Measurements from ENCODE around the gene MBP.
A peak's percentile ranks its signal among the peaks of the same experiment; 100 is the strongest.

MBP gene

DNA sequence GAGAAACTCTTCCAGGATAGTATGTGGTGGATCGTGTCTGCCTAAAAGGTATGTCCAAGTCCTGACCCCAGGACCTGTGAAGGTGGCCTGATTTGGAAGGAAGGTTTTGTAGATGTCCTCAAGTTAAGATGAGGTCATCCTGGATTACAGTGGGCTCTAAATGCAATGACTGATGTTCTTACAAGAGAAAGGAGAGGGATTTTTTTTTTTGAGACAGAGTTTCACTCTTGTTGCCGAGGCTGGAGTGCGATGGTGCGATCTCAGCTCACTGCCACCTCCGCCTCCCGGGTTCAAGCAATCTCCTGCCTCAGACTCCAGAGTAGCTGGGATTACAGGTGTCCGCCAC is 19.9 kb downstream of the MBP start:
- DNase-seq = no peak

DNA sequence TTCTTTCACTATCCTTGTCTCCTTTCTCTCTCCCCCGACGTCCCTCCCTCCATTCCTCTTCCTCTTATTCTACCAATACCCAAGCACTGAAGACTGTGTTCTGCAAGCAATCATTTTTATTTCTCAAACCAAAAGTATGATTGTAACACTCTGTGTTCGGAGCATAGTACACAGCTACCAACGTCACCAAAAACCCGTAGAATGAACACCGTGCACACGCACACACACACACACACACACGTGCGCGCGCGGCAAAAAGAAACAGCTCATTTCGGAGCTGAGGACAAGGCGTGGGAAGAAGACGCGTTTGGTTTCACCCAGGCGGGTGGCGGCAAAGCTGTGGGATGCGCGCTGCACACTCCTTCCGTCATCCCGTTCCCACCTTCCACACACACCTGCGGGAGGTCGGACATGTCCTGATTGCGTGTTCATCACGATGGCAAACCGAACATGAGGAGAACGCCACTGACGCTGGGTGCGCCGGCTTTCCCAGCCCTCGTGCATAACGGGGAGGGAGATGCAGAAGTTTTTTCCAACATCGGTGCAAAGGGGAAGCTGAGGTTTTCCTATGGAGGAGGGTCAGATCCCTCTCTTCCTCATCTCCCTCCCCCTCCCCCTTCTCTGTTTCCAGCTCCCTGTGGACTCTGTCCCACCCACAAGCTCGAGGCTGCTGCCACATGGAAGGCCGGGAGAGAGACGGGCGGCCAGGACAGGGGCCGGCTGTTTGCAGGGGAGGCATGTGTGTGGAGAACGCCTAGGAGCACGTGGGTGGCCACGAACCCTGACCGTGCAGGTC is 20.4 kb downstream of the MBP start:
- no peak for DNase-seq

DNA sequence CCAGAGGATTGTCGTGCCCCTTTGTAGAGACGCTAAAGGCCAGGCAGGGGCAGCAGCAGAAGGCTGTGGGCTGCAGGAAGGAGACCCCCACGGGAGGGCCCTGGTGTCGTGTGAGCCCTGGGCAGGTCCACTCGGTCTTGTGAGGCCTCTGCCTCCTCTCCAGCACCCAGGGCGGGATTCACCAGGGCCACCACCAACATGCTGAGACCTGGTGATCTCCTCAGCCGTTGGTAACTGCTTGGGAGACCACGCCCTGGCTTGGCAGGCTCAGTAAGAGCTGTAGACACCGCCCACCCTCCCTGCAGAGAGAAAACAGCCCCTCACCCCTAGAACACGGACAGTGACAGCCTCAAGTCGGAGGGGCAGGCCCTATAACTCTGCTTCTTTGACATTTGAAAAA is 21.1 kb downstream of the MBP start:
- no peak for DNase-seq

DNA sequence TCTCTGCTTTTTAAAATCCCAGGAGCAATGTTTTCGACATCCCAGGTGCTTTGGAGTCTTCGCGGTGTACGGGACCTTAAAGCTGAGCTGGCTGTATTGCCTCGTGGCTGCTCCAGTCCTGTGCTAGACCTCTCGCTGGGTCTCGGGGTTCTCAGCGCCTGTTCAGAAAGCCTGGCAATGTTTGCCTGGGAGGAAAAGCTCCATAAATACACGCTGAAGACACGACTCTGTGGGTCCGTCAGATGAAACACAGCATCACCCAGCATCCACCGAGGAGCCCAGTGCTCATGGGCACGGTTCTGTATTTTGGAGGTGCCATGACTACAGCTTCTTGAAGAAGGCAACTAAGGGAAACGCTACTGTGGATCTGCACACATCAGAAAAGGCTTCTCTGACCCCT is 21.6 kb downstream of the MBP start:
- no peak for DNase-seq

DNA sequence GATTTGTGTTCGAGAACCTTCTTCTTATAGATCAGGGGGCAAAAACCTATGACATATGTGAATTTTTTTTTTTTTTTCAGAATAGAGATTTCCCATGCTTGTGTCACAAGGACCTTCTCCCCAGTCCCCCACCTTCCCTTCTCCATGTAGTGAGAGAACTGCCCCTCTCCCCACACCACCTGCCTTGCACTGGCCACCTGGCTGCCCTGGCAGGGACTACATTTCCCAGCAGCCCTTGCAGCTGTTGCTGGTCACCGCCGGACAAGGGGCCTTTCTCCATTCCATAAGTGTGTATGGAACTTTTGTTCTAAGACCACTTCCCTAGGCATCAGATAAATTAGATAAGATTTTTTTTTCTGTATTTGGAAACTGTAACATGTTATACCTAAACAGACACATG is 22.2 kb downstream of the MBP start:
- DNase-seq = no peak

DNA sequence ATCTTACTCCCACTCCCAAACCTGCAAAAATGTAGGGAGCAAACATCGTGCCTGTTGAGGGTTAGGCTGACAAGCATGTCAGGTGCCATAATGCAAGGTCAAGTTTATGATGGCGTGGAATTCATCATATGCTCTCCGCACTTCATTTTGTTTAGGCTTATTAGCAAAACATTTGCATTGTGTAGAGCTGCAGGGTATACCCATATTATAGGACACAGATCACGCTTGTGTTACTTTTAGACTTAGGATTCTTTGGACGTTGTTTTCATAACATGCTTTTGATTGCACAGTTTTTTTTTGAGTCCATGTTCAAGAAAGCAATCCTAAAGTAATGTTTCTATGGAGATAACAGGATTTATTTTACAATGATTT is 22.9 kb downstream of the MBP start:
- no peak for DNase-seq

DNA sequence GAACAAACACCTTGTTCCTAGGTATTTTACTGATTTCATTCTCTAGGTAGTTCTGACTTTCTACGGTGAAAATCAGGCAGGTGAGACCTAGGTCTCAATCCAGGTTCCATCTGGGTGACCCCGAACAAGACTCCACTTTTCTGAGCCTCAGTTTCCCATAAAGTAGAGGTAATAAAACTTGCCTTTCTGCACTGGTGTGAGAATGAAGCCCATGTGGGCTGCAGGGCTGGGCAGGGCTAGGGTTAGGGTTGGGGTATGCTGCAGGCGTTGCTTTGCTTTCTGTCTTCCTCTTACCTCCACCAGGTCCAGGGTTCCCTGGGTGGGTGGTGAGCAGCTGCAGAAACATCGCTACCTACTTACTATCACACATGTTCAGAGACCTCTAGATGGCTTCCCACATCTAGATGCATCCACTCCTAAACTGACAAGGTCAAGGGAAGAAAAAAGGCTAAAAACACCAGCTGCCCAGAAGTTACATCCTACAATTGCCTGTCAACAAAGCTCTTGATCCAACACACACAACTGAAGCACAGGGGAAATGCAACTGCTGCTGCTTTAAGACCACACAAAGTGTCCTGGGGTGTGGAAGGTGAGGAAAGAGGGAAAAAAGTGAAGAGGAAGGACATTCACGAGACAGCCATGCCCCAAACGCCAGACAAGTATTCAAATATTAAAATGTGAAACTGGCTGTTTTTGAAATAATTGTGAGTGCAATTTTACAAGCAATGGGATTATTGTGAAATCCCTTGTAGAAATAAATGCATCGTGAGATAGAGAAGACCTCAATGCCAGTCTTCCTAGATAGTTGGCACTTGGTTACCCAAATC is 23.5 kb downstream of the MBP start:
- DNase-seq = no peak

DNA sequence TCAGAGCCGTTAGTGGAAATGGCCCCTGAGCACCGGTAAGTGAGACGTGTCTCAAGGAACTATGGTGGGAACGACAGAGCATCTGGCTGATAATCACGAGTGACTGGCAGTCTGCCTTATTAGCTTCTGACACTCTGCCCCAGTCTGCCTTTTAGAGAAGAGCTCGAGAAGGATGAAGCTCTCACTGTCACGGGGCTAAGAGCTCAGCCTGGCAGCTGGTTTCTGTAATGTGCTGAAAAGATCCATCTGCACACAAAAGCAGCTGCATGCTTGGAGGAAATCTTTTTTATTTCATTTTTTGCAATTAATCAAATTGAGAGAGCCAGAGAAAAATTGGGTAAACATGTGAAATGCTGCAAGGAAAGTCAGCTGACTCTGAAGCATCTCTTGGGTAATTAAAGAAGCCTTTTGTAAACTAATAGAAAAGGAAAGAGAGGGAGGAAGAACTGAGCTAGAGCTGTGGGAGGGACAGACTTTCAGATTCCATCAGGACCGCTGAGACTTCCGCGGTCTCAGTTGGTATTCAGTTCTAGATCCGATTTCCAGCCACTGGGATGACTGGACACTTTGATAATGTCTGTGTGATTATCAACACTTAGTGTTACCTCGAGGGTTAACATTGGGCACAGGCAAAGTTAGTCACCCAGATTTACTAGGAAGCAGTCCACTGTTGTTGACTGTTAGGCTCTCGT is 24.4 kb downstream of the MBP start:
- no peak for DNase-seq

DNA sequence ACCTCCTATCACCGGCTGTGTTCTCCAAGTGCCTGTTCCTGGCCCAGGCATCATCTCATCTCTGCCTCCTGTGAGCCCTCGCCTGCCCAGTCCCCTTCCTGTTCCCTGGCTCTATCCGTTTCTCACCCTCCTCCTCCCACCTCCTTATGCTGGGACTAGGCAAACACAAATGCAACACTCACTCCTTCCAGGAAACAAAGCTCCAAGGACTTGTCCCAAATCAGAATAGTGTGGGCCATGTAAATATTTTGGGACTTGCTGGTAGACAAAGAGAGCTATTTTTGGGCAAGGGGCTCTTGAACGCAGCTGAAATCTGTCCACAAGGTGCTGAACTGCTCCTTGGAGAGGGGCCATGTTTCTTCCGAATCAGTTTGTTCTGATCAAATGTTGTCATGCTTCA is 25.3 kb downstream of the MBP start:
- DNase-seq = no peak

DNA sequence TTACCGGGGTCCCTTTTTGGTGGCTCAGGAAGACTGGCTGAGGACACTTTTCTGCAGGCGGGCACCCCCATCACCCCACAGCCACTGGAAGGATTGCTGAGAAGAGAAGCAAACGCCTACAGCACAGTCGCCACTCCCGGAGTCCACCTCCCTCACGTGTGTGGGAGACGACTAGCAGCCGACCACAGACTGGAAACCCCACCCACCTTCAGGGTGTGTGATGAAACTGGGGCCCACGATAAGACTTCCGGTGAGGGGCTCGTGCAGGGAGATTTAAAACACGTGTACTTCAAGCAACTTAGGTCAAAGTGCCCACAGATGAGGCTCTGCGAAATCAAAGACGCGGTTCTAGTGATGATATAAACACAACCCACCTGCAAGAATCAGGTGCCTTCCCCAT is 26.3 kb downstream of the MBP start:
- peak; percentile 18 for DNase-seq

DNA sequence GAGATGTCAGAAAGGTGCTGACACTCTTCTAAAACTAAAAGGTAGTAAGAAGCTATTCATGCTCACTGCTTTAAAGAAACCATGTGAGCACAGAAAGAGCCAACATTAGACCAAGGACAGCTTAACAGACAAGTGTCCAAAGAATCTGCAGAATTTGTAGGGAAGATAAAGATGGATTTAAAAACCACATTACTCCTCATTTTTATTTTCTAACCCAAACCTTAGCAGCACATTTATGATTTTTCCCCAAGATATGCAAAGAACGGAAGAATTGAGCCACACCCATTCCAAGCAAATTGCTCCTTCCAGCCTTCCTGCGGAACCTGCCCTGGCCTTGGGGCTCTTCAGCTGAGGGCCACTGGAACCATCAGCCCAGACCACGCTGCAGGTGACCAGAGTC is 26.9 kb downstream of the MBP start:
- no peak for DNase-seq

DNA sequence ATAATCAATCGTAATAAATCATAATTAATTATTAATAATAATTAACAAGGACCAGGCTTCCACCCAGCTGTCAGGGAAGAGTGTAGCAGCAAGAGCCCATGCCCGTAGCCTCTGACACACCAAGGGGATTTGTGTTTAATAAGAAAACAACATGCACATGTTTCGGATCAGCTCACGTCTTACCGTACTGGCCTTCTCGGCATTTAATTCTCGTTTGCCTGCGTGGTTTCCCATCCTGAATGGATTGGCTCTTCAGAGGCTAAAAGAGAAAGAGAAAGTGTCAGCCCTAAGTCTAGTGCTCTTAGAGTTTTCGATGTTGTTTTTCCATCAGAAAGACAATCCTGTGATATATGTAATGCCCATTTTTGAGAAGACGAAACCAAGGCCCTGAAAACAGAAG is 27.6 kb downstream of the MBP start:
- no peak for DNase-seq

DNA sequence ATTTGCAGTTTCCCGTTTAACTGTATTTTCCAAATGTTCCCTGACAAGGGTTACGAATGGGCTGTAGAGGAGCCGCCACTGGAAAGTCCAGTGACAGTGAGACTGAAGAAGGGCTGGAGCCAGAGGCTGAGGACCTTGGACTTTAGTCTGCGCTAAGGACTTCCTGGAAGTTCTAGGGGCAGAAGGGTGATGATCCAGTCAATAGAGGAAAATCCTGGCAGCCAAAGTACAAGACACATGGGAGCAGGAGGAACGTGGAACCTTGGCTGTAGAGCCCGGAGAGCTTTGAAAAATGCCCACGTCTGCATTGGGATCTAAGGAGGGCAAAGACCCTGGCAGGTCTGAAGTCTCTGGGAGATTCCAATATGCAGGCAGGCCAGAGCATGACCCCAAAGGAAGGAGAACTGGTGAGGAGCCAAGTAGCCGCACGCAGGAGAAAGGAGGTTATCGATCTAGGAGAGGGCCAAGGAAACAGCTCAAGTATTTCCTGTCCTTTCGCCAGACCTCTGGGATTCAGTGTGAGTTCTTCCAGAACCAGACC is 28.5 kb downstream of the MBP start:
- no peak for DNase-seq

DNA sequence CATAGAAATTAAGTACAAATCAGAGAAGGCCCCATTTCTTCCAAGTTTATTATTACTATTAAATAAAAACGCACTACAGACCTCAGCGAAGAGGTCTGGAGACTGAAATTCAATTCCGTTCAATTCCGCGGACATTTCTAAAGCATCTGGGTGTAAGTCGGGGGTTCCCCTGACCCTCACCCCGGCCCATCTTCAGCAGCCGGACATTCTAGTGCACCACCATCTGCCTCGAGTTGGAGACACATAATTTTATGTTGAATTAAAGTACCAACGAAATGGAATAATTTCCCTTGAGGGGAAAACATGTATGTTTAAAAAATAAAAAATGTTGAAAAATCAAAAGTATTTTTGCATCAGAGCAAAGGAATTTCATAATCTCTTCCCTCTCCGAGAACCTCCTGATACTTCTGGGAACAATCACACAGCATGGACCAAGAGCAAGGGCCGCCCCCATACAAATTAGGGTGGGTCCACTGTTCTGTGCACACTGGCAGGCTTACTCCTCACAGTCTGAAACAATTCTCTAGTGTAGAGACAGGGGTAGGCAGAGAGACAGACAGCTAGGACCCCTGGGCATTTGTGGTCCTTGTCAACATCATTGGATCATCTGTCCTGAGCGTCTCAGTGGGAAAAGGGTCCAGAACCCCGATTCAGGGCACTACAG is 29.3 kb downstream of the MBP start:
- DNase-seq = no peak

DNA sequence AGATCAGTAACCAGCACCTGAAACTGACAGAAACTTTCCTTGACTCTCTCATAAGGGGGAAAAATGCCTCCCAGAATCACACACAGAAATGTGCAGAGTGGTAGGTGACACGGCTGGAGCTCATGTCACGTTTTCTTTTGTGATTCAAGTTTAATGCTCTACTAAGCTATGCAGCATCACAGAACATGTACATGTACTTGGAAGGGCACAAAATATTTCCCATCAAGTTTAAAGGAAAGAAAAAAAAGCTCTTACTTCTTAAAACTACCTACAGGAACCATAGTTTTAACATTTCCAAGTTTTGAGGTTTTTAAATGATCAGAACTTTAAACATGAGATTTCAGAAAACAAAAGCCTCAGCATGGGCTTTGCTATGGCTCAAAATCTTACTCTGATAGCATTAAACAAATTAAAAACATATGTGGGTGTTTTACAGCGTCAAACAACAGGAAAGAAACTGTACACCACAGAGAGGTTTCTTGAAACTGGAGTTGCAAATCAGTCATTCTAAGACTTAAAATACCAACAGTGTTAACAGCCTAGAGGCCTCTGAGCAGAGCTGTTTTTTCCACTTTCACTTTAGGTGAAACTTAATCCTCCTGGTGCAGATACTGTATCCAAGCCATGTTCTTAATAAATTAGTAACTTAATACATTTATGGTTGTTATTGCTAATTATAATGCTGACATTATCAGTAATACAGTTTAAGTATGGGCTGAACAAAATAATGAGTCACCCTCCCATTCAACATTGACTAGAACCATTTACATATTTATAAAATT is 30.1 kb downstream of the MBP start:
- DNase-seq = no peak

DNA sequence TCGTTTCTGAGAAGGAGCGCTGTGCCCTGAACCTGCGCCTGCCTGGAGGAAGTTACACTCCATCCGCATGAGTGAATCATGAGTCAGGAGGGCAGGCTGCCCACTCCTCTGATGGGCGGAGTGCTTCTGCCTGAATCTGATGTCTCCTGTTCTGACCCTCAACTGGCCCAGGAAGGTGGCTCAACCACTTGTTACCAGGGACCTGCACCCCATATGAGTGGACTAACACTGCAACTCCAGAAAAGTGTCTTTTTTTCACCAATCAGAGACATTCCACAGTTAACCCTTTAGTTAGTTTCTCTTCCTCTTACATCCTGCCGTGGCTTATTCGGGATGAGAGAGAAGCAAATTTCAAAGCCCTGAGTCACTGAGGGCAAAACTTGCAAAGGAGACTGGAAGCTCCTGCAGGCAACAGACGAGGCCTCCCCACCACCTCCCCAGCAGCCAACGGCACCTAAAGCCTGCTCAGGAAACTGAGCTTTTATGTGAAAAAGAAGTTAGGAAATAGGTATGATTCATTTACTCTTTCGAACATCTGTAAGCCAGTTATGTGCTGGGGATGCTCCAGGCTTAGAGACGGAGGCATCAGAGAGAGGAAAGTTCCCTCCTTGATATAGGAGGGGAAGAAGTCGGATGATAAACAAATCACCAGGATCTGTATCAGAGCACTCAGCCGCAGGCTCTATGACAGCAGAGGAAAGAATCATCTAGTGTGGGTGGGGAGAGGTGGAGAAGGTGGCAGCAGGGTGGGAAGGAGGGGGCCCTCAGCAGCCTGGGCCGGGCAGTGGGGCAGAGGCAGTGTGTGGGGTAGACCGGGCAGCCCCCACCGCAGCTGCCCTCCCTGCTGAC is 30.9 kb downstream of the MBP start:
- DNase-seq = peak; percentile 28

DNA sequence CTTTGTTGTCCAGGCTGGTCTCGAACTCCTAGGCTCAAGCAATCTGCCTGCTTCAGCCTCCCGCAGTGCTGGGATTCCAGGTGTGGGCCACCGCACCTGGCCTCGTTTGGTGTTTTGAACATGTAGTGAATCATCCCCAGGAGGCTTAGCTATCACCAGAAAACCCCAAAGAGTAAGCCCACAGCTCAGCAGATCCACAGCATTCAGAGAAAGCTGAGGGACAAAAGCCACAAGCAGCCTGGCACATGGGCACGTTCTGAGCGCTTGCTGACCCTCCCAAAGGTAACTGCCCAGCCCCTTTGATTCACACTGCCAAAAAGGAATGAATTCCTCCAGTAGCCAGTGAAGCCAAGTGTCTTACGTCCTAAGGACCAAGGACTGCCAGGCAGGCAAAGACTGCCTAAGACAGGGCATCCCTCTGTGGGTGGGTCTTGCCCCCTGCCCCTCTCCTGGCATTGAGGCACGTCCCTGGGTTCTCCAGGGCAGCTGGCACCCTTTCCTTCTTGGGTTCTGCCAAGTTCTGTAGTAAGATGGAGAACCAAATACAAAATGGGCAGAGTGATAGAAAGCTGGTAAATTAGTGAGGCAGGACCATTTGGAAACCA is 31.7 kb downstream of the MBP start:
- peak; percentile 14 for DNase-seq

DNA sequence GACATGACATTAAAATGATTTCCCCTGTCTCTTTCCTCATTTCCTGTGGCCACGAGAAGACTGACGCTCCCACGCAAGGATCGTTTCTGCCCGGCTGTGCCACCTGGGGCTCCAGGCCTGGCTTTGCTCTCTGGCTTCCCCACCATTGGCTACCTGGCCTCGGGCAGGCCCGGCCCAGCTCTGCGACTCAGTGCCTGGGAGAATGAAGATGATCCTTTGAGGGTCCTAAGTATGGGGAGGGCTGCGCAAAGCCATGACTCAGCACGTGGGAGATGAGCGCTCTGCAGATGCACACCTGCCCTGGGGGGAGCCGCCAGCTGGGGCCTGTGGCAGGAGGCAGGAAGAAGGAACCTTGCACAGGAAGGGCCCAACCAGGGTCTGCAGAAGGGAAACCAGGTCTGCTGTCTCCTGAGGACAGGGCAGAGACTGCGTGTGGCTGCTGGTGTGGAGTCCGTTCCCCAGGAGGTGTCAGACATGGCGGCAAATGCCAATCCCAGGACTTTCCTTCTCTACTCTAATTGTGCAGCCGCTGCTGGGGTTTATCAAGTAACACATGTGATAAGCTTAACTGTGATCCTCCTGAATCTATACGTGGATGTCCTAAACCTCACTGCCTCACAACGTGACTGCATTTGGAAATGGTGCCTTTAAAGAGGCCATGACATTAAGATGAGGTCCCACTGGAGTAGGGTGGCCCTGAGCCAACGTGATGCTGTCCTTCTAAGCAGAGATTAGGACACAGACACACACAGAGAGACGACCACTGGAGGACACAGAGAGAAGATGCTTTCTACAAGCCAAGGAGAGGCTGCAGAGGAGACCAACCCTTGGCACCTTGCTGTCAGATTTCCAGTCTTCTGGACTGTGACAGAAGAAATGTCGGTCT is 32.9 kb downstream of the MBP start:
- DNase-seq = peak; percentile 48

DNA sequence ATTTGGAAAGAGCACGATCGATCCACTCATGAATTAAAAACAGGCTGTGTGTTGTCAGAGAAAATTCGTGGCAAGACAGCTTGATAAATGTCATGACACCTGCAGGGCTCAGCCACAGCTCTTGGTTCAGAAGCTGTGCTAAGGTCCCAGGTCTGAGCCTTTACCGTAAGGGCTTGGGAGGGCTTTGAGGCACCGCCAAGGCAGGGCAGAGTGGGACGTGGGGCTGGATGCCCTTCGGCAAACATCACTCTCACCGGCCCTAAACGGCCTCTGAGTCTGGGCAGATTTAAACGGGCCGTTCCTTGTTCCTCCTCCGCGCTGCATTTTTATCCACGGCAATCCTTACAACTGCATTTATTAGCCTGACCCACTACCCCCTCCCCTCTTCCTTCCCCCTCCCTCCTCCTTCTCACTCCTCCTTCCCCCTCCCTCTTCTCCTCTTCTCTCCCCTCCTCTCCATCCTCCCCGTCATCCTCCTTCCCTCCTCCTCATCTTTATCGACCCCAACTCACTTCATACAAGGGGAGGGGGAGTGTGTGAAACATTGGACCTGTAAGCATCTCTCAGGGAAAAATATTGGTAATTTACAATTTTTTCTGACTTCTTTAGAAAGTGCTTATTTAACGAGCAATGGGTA is 33.9 kb downstream of the MBP start:
- DNase-seq = no peak
